ENCODE results near the gene STX1A.
"Not testable (repeated sequence)": the region's sequence is repeated elsewhere in the genome, so short reads cannot be mapped to it uniquely, and the experiment has no call there.

The STX1A gene

DNA sequence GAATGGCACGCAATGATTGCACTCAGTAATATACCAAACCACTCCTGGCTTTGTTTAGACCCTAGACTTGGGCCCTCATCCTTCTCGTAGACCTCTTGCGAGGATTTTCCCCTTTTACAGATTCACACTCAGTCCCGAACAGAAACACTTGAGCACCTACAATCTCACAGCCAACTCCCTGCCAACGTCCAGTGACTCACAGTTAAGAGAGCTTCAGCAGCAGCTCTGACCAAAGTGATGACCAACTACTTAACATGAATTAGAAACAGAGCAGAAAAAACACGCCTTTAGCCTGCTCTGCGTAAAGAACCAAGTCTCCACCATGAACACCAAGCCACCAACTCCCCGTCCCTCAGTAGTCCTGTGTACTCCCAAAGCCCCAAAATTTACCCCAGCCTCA is 38.4 kb downstream of the STX1A start:
- DNase-seq: no peak

GRCh38 chr7:73680501-73680900 is 39.0 kb downstream of the STX1A start:
- DNase-seq: no peak

DNA sequence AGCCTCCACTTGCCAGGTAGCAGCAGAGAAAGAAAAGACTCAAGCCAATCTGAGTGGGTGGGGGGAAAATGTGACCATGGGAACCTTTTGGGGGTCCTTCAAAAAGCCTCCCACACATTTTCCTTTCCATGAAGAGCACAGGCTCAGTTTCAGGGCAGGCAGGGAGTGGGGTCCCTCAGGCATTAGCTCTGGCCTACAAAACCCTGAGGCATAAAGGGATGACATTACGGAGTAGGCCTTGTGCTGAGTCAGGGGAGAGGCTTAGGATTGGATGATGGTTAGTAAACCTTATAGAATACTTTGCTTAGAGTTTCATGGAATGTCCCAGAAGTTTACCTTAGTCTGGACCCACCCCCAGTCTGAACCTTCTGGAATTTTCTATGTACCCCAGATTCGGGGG is 39.8 kb downstream of the STX1A start:
- no peak for DNase-seq

GRCh38 chr7:73678862-73679261 is 40.6 kb downstream of the STX1A start:
- no peak for DNase-seq

DNA sequence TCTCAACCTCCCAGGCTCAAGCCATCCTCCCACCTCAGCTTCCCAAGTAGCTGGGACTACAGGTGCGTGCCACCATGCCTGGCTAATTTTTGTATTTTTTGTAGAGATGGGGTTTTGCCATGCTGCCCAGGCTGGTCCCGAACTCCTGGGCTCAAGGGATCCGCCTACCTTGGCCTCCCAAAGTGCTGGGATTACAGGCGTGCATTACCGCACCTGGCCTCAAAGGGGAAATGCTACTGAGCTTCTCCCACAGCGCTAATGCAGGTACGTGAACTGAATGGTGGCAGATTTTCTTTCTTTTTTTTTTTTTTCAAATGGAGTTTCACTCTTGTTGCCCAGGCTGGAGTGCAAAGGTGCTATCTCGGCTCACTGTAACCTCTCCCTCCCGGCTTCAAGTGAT is 43.4 kb downstream of the STX1A start:
- not testable (repeated sequence) for DNase-seq

DNA sequence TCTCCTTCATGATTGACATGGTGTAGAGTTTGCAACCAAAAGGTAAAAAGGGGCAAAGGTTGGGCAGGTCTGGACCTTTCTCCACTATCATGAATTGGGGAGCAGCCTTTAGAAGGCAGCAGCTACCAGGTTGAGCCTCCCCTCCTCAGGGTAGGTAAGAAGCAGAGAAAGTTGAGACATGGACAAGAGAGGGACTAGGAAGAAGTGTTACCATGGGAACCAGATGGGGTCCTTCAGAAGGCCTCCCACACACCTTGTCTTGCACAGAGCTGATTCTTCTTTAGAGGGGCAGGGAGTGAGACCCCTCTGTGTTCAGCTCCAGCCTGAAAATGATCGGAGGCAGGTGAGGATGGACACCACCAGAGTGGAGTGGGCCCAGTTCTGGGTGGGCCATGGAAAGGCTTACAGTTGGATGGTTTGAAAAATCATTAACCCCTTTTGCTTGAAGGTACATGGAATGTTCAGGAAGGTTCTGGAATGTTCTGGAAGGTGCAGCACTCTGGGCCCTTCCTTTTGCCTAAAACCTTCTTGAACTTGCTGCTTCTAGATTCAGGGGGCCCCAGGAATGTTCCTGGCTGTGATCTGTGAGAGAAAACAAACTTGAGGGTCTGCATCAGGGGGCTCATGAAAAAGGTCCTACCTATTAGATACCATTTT is 44.9 kb downstream of the STX1A start:
- no peak for DNase-seq

- DNase-seq: no peak
These were observed 47.5 kb downstream of the STX1A start for GRCh38 chr7:73671857-73672445.

GRCh38 chr7:73671322-73671661 is 48.2 kb downstream of the STX1A start:
- DNase-seq: no peak

GRCh38 chr7:73669858-73670385 is 49.5 kb downstream of the STX1A start:
- no peak for DNase-seq

DNA sequence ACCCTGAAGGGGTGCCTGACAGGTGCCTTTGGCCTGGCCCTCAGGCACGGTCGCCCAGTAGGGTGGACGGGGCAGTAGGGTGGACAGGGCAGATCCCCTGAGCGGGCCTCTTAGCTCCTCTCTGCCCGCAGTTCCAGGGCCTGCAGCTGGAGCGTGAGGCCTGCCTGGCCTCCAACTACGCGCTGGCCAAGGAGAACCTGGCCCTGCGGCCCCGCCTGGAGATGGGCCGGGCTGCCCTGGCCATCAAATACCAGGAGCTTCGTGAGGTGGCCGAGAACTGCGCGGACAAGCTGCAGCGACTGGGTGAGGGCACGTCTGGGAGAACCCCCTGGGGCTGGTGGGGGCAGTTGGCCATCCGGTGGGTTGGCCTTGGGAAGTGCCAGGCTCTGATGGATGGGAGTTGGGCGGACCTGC is 50.2 kb downstream of the STX1A start:
- DNase-seq: no peak

- no peak for DNase-seq
These were observed 50.6 kb downstream of the STX1A start for GRCh38 chr7:73668886-73669230.

DNA sequence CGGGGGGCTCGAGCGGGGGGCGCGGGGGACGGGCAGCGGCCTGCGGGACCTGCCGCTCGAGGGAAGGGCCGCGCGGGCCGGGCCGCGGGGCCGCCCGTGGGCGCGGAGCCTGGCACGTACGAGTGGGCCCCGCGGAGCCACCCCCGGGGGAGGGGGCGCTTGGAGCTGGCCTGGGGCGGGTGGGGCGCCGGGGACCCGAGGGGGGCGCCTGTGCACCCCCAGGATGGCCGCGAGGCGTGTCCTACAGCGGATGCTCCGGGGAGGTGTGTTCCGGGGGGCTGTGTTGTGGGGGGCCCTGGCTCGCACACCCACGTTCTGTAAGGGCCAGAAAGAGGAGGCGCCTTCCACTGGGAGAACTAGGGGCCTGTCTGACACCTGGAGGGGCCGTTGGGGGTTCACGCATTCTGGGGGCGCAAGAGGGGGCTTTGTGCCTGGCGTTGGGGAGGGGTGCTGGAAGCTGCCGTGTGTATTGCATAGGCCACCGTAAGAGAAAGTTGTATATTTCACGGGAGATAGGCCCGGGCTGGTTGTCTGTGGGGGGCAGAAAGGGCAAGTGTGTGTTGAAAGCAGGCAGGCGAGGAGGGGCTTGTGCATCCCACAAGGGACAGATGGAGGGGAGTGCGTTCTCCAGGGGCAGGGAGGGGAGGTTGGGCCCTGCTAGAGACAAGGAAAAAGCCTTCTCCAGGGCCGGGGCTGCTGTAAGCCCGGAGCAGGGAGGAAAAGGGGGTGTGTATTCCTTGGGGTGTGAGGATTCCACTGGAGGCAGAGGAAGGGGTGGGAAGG is 51.2 kb downstream of the STX1A start:
- no peak for DNase-seq

- DNase-seq: peak; percentile 70 to 76
These were observed 51.9 kb downstream of the STX1A start, which contains the start of gene VPS37D for GRCh38 chr7:73667344-73668102. Gene VPS37D, plus strand, starts transcription at chr7:73667831. Its CDS starts 128 bp downstream, at chr7:73667959.

DNA sequence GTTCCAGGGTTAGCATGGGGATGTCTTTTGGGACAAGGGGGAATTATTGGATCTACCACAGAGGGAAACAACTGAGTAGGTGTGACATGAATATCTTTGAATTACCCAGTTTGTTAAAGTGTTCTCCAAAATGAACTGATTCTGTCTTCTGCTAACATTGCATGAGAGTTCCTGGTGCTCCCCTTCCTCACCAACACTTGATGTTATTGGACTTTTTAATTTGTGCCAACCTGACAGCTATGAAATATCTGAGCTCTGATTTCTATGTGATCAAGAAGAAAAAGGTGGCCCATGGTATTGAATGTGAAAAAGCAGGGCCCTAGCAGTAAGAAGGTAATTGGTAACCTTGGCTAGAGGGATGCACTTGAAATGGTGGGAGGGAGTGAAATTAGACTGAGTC is 56.4 kb downstream of the STX1A start:
- DNase-seq: no peak

DNA sequence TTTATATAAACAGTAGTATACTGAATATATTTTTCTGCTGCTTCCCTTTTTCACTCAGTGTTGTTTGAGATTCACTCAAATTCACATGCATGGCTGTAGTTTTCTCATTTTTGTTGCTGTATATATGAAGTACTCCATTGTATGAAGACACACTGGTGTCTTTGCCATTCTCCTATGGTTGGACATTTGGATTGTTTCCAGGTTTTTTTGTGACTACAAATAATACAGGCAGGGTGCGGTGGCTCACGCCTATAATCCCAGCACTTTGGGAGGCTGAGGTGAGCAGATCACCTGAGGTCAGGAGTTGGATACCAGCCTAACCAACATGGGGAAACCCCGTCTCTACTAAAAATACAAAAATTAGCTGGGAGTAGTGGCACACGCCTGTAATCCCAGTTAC is 58.9 kb downstream of the STX1A start:
- DNase-seq: not testable (repeated sequence)

- DNase-seq: no peak
These were observed 59.5 kb downstream of the STX1A start for GRCh38 chr7:73659983-73660382.

DNA sequence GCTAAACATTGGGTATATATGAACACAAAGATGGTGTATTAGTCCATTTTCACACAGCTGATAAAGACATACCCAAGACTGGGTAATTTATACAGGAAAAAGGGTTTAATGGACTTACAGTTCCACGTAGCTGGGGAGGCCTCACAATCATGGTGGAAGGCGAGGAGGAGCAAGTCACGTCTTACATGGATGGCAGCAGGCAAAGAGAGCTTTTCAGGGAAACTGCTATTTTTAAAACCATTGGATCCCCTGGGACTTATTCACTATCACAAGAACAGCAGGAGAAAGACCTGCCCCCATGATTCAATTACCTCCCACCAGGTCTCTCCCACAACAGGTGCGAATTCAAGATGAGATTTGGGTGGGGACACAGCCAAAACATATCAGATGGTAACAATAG is 64.2 kb downstream of the STX1A start:
- DNase-seq: not testable (repeated sequence)

DNA sequence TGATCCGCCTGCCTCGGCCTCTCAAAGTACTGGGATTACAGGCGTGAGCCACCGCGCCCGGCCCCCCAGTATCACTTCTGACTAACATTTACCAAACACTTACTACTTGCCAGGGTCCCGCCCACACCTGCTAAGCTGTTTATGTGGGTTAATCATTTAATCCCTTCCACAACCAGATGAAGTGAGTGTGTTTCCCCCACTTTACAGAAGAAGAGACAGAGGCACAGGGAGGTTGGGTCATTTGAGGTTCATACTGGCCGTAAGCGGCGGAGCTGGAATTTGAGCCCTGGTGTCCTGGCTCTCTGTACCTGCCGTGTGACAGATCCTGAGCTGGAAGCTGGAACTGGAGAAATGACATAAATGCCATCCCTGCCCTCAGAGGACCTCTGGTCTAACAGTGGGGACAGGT is 66.9 kb downstream of the STX1A start:
- no peak for DNase-seq

DNA sequence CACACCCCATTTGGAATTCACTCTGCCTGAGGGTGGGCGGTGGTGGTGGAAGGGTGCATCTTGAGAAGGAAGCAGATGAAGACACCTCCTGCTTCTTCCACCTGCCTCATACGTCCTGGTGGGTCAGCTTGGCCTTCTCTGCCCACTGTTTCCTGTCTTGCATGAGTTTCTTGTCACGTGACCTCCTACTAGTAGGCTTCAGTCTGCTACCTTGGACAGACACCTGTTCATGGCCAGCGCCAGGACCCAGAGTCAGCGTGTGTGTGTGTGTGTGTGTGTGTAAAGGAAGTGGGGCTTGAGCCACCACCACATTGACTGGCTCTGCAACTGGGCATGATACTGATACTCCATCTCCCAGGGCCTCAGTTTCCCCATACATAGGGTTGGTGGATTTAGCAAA is 68.9 kb downstream of the STX1A start:
- no peak for DNase-seq

- peak in 1 of 2 experiments; percentile 23 for DNase-seq
These were observed 69.9 kb downstream of the STX1A start for GRCh38 chr7:73649576-73649975.

Measured in Kasumi-1 (cell line).